ENCODE results near the gene OR52B6.
"Not testable (repeated sequence)": the region's sequence is repeated elsewhere in the genome, so short reads cannot be mapped to it uniquely, and the experiment has no call there.

- not testable (repeated sequence) for TF ChIP-seq POLR2AphosphoS5 (IDR thresholded peaks at IDR 0.05; ENCODE audit: borderline replicate concordance, low read depth, low read length); EZH2 (IDR thresholded peaks at IDR 0.05); FOXP2 (optimal IDR thresholded peaks at IDR 0.05; ENCODE audit: control extremely low read depth, extremely low read length, insufficient read depth)
Measured at GRCh38 chr11:5584458-5584857, 3.8 kb downstream of the OR52B6 start.

All from SK-N-MC (cell line).